GM18867 (cell line): ENCODE results near the gene PRTFDC1.

Experiments used
- ATAC-seq: cut with Tn5 transposase; IDR thresholded peaks from one replicate; pipeline ENCODE4 v1.9.1; 2021; ENCODE audit warnings: mild to moderate bottlenecking, moderate library complexity; ENCODE audit not compliant: unreplicated experiment

Gene PRTFDC1

DNA sequence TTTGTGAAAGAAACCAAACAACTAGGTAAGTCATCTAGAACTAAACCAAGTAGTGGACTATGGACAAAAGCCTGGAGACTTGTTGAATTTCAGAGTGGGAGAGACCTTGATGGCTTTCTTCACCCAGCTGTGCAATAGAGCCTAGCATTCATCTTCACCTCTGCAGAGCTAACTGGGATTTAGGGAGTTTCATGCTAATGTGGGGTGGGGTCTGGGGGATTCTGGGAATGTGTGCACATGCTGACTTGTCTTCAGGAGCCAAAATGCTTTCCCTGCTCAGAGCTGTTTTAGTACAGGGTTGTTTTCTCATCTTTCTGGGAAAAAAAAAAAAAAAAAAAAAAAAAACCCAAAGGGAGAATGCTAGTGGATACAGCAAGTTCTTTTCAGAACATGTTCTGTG, 147.4 kb downstream of the PRTFDC1 start:
- ATAC-seq = no peak

DNA sequence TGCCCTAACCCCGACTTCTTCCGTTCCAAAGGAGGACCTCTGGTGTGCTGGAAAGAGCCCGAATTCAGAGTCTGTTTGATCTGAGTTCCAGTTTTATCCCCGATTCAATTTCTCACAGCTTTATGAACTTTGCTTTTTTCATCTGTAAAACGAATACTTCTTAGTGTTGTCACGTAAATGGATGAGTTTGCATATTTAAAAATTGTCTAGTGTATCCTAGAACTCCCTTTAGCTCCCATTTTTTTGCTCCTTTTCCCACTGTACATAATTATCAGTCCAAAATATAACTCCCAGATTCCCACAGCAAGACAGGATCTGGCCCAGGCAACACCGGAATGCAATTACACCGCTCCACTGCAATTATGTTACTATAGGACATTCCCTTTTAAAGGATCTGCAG, 148.0 kb downstream of the PRTFDC1 start:
- ATAC-seq = no peak

DNA sequence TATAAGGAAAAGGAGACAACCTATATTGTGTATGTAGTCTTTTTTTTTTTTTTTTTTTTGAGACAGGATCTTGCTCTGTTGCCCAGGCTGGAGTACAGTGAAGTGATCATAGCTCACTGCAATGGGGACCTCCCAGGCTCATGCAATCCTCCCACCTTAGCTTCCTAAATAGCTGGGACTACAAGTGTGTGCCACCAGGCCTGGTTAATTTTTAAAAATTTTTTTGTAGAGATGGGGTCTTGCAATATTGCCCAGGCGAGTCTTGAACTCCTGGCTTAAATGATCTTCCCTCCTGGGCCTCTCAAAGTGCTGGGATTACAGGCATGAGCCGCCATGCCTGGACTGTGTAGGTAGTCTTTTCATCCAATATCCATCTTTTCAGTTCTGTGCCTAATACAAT, 150.0 kb downstream of the PRTFDC1 start:
- ATAC-seq = no peak

DNA sequence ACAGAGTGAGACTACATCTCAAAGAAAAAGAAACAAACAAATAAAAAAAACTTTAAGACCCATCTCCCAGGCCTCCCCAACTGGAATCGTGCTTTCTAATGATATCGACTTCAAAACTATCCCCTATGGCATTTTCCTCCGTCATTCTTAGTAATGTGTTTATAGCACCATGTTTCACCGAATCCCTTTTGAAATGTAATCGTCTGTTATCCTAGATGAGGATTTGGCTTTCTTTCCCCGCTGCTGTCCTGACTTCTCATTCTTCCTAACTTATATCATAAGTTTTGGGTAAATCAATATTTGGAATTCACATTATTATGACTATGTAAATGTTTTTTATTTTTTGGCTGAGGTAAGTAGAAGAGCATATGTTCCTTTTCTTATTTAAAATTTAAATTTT, 151.5 kb downstream of the PRTFDC1 start:
- no peak for ATAC-seq
